Embryonic facial prominence (tissue), 1 donor: ENCODE results near the gene CTBP2.

Source experiments
- DNase-seq: peaks from one replicate; pipeline ENCODE4 v3.0.0-alpha.2; 2016; ENCODE audit errors: extremely low spot score

The CTBP2 gene

DNA sequence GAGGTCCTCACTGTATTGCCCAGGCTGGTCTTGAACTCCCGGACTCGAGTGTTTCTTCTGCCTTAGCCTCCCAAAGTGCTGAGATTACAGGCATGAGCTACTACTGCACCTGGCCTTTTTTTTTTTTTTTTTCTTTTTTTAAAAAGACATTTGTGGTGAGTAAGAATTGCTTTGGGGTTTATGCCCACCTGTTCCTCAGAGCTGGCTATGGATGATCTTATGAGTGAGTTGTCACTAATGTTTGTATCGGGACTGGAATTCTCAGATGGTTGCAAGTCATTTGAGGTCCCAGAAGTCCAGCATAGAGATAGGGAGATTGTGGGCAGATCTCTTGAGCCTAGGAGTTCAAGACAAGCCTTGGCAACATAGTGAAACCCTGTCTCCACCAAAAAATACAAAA is 183.2 kb downstream of the CTBP2 start:
- no peak for DNase-seq

DNA sequence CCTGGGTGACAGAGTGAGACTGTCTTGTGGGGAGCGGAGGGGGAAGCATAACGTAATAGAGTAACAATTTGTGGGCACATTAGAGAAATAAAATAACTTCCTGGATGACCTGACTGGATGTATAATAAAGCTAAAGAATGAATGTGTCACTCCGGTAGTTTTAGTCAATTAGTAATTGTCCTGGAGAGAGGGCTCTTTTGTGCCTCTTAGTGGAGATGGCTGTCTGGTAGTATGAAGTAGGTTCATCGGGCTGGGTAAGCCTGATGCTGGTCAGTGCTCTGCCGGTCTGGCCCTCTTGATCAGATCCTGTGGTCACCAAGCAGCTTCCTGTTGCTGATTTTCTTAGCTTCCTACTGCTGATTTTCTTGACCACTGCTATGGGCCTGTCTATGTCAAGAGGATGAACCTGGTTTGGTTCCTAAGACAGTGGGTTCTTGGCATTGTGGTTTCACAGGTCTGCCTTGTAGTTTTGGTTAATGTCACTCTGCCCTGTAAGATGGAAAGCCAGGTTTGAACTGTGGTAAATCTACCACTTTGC is 184.3 kb downstream of the CTBP2 start:
- no peak for DNase-seq

DNA sequence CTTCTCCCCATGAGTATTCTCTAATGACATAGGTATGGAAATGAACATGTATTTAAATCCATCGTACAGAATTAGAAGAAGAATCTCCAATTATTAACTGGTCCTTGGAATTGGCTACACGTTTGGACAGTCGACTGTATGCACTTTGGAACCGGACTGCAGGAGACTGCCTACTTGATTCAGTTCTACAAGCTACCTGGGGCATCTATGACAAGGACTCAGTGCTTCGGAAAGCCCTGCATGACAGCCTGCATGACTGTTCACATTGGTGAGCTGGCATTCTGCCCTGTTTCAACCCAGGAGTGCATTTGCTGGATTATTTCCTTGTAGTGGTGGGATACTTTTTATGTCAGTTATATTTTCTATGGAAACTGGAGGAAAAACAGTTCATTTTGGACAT is 186.2 kb downstream of the CTBP2 start:
- DNase-seq, result no peak

DNA sequence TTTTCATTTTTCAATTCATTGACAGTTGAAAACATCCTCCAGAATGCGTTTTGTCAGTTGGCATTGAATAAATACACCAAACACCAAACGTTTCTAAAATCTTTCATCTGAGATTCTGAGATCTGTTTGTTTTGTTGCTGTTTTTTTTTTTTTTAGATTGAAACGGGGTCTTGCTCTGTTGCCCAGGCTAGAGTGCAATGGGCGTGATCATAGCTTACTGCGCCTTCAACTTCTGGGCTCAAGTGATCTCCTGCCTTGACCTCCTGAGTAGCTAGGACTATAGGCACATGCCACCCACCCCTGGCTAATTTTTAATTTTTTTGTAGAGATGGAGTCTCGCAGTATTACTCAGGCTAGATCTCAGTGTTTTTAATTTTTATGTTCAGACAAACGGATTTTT is 187.7 kb downstream of the CTBP2 start:
- no peak for DNase-seq

DNA sequence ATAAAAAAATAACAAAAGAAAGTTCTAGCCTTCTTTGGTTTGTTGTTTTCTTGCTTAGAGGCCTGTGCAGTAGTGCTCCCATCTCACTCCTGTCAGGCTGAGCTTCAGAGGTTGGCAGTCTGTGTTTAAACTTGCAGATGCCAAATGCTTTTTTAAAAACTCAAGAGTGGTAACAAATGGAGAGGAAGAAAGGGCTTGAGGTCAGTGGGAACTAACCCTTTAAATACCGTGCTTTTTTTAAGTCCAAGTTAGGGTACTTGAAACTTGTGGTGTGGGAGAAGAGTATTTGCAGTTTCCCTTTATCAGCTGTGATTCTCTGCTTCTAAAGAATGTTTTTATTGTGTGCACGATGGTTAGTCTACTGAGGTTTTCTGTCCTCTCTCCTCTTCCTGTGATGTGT is 189.1 kb downstream of the CTBP2 start:
- DNase-seq, result no peak

DNA sequence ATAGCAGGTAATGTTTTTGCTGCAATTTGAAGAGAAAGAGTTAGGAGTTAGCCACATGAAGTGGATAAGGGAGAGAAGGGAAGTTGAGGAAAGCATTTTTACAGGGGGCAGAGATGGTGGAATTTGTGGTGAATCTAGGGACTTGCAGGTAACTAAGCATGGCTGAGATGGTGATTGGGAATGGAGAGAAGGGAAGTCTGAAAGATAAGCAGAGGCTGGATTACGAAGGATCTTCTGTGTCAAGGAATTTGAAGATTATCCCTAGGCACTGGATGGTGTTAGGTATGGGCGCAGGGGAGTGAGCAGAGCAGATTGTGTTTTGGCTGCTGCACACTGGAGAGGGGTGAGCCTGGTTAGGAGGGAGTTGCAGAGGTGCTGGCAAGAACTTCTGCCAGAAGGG is 193.1 kb downstream of the CTBP2 start:
- DNase-seq, result no peak

DNA sequence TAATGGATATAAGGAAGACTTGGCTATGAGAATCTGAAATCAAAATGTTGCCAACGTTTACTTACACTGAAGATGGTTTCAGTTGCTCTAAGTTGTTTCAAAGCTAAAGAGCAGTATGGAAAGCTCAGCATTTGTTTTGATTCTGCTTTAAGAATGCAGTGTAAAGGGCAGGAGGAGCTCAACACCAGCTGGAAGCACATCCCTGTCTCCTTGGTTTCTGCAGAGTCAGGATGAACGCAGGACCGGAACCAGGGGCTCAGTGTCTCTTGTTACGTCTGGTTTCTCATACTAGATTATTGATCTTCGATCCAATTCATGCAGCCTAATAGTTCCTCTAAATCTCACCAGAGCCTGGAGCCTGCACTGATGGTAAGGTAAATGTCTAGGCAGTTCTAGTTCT is 194.4 kb downstream of the CTBP2 start:
- no peak for DNase-seq

DNA sequence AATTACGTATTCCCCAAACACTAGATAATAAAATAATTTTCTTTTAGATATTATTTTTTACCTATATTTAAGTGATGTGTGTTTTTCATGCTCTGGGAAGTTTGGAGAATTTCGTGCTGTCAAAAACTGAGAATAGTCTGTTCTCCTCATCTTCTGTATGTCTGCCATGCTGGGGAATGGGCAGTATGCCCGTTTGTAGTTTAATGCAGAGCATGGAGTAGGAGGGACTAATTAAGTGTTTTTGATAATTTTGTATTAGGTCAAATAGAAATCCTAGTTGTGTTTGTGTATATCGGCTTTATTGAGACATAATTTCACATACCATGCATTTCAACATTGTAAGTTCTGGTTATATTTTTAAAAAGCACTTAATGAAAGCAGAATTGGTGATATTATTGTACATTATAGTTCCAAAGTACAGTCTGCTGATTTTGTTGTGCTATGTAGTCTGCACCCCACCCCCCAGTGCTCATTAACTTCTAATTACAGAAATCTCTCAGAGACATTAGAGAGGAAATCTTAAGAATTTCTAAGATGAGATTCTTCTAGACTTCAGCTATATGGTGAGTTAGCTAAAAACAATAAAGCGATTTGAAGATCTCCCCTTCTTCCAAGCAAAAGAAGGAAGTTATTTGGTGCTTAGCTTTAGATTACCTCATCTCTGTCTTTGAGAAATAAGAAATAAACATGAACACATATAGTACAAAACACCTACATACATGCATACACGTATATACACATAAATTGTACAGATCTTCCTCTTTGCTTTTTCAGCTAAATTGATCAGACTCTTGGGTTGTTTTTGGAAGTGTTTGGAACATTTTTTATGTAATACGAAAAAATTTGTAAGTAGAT is 196.3 kb downstream of the CTBP2 start:
- no peak for DNase-seq

DNA sequence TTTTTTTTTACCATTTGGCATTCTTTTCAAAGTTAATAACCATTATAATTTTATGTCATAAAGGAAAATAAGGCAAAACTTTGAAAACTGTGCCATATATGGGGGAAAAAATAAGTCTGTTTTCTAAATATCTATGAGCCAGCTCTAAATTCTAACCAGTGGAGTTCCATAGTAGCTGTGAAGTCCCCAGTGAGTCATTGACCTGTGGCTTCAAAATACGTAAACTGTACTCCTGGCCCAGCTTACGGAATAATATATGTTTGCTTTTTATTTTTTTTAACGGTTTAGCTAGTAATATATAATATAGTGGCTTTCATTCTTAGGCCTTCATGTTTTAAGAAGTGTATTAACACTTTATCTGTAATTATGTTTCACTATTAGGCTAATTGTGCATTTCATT is 197.9 kb downstream of the CTBP2 start:
- DNase-seq, result no peak

DNA sequence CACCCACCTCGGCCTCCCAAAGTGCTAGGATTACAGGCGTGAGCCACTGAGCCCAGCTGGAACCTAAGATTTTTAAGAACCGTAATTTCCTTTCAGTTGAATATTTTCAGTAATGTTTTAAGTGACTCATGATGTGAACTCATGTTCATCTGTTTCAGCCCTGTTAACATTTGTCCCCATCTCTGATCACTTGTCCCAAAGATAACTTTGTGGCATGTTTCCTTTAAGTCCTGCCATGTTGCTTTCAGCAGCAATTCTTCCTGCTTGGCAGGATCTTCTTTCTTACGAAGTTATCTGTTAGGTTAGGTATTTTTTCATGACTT is 199.2 kb downstream of the CTBP2 start:
- no peak for DNase-seq

DNA sequence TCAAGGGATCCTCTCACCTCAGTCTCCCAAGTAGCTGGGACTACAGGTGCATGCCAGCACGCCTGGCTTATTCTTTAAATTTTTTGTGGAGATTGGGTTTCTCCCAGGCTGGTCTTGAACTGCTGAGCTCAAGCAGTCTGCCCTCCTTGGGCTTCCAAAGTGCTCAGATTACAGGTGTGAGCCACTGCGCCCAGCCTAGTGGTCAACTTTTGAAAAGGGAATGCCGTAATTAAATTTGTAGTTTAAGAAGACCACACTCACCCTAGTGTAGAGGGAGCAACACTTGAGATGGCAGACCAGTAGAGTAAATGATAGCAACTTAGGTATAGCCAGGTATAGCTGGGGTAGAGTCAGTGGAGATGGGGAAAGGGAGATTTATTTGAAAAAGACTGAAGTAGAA is 200.8 kb downstream of the CTBP2 start:
- DNase-seq, result no peak

DNA sequence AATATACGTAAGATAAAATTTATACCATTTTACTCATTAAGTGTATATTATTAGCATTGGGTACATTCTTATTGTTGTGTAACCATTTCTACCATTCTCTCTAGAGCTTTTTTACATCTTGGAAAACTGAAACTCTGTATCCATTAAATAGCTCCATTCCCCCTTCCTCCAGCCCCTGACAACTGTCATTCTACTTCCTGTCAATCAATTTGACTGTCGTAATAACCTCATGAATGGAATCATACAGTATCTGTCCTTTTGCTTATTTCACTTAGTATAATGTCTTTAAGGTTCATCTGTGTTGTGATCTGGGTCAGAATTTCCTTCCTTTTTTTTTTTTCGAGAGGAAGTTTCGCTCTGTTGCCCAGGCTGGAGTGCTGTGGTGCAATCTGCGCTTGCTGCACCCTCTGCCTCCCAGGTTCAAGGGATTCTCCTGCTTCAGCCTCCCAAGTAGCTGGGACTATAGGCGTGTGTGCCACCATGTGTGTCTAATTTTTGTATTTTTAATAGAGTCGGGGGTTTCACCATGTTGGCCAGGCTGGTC is 202.9 kb downstream of the CTBP2 start:
- no peak for DNase-seq

DNA sequence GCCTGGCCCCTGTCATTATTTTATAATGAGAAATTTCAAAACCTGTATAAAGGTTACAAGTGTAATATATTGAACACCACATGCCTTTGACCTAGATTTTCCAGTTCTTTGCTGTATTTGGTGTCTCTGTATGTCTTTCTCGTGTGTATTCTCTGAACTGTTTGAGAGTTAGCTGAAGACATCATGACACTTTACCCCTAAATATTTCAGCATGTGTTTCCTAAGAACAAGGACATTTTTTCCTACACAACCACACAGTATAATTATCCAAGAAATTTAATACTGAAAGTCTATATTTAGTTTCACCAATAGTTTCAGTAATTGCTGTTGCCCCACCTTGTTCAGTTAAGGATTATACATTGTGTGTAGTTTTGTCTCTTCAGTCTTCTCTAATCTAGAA is 203.6 kb downstream of the CTBP2 start:
- DNase-seq, result no peak

DNA sequence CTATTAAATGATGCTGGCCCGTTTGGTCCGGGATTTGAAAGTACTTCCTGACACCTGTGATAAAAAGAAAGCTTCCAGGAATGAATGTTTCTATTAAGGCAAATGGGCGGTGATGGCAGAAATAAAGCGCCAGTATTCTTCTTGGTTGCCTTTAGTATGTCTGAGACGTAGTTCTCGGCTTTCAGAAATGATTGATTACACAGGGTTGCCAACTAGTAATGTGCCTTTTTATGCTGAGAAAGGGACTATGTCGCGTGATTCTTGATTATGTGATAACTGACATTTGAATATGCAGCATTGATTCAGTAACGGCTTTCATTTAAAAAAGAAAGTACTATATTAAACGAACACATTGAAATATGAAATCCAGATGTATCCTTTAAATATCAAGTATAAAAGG is 204.5 kb downstream of the CTBP2 start:
- no peak for DNase-seq

DNA sequence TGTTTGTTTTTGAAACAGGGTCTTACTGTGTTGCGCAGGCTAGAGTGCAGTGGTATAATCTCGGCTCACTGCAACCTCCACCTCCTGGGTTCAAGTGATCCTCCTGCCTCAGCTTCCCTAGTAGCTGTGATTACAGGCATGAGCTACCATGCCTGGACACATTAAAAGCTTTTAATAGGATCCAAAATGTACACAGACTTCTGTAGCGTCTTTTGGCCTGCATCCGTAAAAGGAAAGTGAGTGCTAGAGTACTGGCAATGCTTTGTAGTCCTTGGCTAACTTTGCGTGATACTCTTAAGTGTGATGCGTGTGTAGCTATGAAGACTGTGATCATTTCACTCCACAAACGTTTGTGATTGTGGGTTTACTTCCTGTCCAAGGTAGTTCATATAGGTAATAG is 205.1 kb downstream of the CTBP2 start:
- no peak for DNase-seq

DNA sequence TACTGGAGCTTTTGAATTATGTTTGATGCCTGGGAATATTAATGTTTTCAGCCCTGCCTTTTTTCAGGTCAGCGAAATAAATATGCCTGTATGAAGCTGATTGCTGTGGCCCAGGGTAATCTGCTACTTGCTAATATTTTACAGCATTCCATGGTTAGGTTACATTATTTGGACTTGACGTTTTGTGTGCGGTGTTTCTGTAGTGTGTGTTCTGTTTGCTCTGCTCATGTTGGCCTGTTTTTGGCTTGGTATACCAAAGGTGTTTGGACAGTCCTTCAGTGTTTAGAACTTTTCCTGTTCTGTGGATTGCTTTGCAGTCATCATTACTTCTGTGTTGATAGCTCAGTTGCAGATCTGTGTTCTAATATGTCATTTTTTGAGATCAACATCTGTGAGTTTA is 206.9 kb downstream of the CTBP2 start:
- DNase-seq, result no peak

DNA sequence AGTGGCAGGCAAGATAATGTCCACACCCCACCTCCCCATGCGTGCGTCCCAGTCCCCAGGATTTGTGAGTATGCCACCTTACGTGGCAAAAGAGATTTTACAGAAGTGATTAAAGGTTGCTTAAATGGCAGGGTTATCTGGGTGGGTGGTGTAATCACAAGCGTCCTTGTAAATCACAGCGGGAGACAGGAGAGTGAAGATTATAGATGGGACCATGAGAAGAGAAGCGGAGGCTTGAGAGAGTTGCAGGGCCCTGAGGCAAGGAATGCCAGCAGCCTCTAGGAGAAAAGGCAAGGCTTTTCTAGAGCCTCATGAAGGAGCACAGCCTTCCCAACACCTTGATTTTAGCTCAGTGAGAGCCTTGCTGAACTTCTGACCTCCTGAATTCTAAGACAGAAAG is 208.2 kb downstream of the CTBP2 start:
- no peak for DNase-seq

DNA sequence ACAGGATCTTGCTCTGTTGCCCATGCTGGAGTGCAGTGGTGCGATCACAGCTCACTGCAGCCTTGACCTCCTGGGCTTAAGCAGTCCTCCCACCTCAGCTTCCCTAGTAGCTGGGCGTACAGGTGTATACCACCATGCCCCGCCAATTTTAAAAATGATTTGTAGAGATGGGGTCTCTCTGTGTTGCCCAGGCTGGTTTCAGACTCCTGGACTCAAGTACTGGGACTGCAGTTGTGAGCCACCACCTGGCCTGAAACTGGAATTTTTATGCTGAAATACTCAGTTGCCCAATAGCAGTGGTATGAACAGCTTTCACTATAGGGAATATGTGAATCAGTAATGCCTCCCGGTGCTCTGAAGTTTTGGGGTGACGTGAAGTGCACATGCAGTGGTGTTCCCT is 210.8 kb downstream of the CTBP2 start:
- no peak for DNase-seq

DNA sequence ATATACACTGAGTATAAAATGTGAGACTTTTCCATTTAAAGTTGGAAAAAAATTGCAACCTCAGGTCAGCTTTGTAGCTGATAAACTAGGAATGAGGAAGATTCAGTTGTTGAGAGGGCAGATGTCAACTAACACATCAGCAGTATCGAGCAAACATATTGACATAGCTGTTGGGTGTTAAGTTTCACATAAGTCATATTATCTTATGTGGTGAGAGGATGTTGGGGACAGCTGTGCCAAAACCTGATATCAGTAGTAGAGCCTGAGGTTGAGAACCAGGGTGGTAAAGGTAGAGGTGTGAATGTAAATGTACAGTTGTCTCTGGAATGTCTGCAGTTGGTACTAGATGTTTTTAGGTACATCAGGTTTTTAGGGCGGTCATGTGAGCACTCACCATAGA is 213.4 kb downstream of the CTBP2 start:
- DNase-seq, result no peak

DNA sequence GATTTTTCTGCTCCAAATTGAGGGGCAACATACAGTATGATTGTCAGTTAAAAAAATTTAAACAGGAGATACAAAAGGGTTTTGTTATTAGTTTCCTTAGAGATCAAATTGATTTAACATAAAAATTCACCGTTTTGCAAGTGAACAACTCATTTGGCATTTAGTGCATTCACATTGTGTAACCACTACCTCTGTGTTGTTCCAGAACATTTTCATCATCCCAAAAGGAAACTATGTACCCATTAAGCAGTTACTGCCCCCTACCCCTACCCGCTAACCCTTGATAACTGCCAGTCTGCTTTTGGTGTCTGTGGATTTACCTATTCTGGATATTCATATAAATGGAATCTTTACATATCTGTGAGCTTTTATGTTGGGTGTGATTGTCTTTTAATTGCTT is 215.4 kb downstream of the CTBP2 start:
- no peak for DNase-seq

DNA sequence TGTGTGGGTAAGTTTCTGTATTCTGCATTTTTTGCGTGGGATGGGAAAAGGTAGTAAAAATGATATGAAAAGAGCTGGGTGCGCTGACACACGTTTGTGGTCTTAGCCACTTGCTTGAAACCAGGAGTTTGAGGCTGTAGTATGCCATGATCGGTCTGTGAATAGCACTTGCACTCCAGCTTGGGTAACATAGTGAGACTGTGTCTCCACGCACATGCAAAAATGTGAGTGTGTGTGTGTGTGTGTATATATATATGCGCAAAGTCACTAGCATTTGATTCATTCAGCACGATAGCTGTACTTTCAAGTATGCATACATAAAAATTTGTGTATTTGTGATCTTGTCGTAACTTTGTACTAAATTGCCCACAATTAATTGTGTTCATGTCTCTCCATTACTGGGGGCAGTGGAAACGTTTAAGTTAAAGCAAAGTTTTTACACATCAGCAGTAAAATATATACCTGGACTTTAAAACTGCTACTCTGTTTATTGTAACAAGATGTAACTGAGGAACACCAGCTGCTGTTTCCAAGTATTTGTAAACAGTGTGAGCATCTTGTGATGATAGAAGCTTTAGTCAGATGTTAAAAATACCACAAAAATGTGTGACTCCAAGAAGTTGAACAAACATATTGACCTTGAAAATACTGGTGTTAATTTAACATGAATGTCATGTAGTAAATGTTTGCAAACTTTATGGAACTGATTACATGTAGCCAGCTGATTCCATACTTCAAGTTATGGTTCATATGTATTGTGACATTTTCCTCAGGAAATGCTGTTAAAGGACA is 216.9 kb downstream of the CTBP2 start:
- DNase-seq, result no peak

DNA sequence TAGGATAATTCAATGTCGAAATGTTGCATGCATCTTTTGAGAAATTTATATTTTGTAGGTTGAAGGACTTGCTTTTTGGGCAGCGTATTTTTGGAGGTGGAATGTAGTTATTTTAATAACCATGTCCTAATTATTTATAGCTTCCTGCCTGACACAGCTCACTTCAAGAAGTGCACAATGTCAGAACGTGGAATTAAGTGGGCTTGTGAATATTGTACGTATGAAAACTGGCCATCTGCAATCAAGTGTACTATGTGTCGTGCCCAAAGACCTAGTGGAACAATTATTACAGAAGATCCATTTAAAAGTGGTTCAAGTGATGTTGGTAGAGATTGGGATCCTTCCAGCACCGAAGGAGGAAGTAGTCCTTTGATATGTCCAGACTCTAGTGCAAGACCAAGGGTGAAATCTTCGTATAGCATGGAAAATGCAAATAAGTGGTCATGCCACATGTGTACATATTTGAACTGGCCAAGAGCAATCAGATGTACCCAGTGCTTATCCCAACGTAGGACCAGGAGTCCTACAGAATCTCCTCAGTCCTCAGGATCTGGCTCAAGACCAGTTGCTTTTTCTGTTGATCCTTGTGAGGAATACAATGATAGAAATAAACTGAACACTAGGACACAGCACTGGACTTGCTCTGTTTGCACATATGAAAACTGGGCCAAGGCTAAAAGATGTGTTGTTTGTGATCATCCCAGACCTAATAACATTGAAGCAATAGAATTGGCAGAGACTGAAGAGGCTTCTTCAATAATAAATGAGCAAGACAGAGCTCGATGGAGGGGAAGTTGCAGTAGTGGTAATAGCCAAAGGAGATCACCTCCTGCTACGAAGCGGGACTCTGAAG is 217.8 kb downstream of the CTBP2 start:
- DNase-seq, result no peak
